Liver (tissue), 3 donors: ENCODE measurements around the gene SHC4.

Source experiments
- CTCF ChIP-seq: fragments of 150-350 bp; IDR thresholded peaks from 2 replicates; pipeline ENCODE4 v1.5.1; 2017; ENCODE audit warnings: improper control_type of control experiment, low read depth, low read length; ENCODE audit not compliant: missing input control
- GABPA ChIP-seq, 2 donors: IDR thresholded peaks in 1 of 2; conservative IDR thresholded peaks in 1 of 2; 2 replicates each; pipeline ENCODE4 v1.6.1; 2016; ENCODE audit warnings: antibody characterized with exemption in 2 of 2, mild to moderate bottlenecking in 1 of 2, moderate library complexity in 1 of 2
- REST ChIP-seq: IDR thresholded peaks from 2 replicates; pipeline ENCODE4 v1.6.1; 2016; ENCODE audit warnings: antibody characterized with exemption, mild to moderate bottlenecking
- SP1 ChIP-seq: IDR thresholded peaks from 2 replicates; pipeline ENCODE4 v1.6.1; 2018; ENCODE audit warnings: antibody characterized with exemption, mild to moderate bottlenecking
- TAF1 ChIP-seq: conservative IDR thresholded peaks from 2 replicates; pipeline ENCODE4 v1.6.1; 2016; ENCODE audit warnings: antibody characterized with exemption, mild to moderate bottlenecking
- YY1 ChIP-seq: IDR thresholded peaks from 2 replicates; pipeline ENCODE4 v1.6.1; 2016; ENCODE audit warnings: antibody characterized with exemption, mild to moderate bottlenecking
- donor health status: healthy.
- donor health status: healthy.

- TF ChIP-seq YY1 (no peak), CTCF (no peak), SP1 (no peak), TAF1 (no peak), GABPA (IDR thresholded peaks at IDR 0.05 in 1 of 2, conservative IDR thresholded peaks at IDR 0.05 in 1 of 2) (no peak), REST (no peak)
Measured at GRCh38 chr15:48935236-48935635, 28.5 kb downstream of the SHC4 start.
